GM19023 (cell line): ENCODE measurements around the gene ZNF213.
"Not testable (repeated sequence)": the region's sequence is repeated elsewhere in the genome, so short reads cannot be mapped to it uniquely, and the experiment has no call there.

Source experiments
- ATAC-seq: cut with Tn5 transposase; IDR thresholded peaks from one replicate; pipeline ENCODE4 v1.9.1; 2021; ENCODE audit warnings: mild to moderate bottlenecking, moderate library complexity; ENCODE audit not compliant: unreplicated experiment

ZNF213 gene

DNA sequence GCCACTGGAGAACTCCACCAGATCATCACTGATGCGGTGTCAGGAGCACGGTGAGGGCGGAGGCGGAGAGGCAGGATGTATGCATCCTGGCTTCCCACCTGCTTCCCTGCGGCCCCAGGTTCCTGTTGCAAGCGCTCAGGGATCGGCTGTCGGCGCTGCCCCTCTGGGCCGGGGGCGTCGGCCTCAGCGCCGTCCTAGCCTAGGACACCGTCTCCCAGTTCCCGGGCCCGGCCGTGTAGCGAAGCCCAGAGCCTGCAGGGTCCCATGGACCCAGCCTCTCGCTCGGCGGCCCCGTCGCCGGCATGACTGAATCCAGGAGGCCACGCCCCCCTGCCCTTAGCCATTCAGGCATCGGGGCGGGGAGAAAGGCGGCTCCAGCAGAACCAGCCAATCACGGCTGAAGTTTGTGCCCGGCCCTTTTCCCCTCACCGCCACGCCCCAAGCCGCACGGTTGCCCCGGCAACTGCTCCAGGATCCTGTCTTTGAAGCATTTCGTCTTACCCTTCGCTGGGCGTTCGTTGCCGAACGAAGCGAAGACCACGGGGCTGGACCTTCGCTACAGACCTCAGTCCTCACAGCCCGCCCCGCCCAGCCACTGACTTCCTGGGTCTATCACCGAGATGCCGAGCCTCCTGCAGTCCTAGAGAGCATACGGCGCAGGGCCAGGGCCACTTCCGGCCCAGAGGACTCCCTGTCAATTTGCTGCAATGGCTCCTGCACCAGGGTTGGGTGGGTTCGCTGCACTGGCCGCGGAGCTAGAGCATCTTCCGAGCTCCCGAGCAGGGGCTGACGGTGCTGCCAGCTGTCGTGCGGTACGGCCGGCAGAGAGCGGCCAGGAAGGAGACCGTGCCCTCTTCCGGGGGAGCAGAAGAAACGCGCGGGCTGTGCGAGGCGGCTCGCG is 10.6 kb upstream of the ZNF213 start:
- ATAC-seq: peak; percentile 89

DNA sequence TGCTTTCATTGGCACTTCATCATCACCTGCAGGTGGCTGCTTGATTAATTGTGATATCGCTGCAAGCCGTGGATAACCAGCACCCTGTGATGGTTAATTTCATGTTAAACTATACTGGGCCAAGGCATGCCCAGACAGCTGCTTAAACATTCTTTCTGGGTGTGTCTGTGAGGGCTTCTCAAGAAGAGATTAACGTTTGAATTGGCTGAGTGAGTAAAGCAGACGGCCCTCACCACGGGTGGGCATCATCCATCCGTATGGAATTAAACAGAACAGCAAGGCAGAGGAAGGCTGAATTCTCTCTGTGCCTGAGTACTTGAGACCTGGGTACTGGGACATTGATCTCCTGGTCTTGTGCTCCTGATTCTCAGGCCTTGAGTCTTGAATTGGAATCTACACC is 7.1 kb upstream of the ZNF213 start:
- no peak for ATAC-seq

DNA sequence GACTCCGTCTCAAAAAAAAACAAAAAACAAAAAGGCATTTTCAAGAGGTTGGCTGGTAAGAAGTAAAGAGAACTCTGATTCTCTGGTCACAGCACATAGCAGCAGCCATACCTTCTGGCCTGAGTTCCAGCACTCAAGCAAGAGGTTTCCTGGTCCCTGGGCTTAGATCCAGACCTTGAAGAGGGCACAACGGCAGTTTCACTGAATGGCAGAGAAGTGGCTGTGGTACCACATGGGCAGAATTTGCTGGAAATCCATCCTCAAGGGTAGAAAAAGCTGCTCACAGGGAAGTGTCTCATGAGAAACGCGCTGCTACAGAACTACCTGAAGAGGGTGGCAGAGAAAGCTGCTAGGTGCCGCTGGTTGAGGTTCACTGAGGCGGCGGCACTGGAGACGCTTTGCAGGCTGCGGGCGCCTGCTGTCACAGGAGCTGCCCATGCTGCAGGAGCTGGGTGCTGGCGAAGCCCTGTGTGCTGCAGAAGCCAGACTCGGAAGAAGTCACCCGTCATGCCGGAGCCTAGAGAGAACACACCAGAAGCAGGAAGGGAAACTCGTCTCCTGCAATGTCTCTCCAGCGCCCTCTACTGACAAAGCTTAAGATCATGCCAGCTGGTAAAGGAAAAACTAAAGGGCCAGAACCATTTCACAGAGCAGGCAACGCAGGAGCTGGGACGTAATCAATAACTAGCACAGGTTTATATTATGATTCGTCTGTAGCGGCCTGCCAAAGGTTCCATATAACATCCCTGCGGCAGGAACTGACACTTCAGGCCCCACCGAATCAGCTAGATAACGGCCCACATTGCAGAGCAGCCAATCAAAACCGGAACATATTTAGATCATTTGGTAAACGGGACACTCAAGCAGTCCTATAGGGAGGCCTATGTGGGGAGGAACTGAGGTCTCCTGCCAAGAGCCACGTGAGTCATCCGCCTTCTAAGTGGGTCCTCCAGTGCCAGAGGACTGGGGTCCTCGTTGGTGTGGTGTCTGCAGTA is 5.4 kb upstream of the ZNF213 start:
- ATAC-seq: no peak

DNA sequence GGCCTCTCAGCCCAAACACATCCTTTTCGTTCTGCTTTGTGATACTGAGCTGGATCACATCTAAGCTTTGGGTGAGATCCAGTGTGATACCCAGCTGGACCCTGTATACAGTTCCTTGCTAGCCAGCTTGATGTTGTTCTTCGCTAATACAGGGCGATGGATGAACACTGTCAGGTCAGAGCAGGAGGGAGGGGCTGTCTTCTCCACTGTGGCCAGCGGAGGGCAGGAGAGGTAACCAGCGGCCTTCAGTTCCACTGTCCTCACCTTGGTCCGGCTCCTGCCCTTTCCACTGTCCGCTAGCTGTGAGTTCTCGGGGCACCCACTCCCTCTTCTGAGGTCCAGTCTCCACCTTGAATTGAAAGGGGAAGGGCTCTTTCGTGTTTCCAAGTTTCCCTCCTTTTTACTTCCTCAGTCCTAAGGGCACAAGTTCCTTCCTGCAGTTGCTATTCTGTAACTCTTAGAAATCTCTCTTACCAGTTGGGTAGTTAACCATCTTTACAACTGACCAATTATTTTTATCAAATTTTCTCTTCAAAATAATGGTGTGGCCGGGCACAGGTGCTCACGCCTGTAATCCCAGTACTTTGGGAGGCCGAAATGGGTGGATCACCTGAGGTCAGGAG is 3.0 kb upstream of the ZNF213 start:
- no peak for ATAC-seq

DNA sequence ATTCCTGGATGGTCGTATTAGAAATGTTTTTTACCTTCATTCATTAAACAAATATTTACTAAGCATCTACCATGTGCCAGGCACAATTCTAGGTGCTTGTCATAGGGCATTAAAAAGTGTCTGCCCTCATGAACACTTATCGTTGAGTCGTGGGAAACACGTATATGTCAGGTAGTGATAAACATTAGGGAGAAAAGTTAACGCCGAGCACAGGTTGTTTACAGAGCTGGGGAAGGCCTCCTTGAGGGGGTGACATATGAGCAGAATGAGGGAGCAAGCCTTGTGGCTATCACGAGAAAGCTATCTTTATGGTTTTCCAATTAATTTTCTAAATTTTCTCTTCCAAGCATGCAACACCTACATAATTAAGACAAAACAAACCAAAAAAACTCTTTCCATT is 985 bp upstream of the ZNF213 start:
- ATAC-seq: no peak

DNA sequence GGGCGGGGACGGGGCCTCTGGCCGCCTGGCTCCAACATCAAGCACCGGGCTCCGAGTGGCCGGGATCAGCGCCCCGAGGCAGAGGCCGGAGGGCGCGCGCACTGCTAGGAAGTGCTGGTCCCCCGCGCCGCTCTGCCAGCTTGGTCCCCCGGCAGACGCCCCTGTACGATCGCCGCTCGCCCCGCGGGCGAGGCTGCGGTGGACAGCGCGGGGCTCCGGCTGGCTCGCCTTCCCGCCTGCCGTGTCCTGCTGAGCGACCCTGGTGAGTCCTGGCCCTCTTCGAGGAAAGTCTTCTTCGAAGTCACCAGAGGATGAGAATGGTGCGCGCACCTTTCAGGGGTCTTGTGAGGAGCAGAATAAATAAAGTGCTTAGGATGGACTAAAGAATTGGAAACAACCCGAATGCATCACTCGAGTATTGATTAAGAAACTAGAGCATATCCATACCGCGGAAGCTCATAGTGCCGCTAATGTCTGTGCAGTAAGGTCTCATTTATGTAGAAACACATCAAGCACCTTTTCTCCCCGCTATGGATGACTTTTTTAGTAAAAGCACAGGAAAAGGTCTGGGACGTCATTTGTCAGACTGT is 392 bp downstream of the ZNF213 start:
- ATAC-seq: no peak

DNA sequence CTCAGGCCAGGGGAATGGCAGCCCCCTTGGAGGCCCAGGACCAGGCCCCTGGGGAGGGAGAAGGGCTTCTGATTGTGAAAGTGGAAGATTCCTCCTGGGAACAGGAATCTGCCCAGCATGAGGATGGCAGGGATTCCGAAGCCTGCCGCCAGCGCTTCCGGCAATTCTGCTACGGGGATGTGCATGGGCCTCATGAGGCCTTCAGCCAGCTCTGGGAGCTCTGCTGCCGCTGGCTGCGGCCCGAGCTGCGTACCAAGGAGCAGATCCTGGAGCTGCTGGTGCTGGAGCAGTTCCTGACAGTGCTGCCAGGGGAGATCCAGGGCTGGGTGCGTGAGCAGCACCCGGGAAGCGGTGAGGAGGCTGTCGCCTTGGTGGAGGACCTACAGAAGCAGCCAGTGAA is 2.4 kb downstream of the ZNF213 start:
- ATAC-seq: no peak

DNA sequence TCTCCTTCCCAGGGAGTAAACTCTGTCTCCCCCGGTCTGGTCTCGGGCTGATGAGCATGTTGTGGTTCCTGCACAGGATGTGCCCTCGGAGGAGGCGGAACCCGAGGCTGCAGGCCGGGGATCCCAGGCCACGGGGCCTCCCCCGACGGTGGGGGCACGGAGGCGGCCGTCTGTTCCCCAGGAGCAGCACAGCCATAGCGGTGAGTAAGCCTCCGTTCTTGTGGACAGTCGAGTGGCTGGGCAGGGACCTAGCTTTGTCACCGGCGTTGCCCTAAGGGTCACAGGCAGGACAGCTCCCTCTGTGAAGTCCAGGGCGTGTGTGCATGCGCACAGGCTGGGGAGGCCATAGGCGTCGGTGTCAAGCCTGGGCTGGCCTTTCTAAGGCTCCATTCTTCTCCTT is 3.5 kb downstream of the ZNF213 start:
- ATAC-seq: no peak

DNA sequence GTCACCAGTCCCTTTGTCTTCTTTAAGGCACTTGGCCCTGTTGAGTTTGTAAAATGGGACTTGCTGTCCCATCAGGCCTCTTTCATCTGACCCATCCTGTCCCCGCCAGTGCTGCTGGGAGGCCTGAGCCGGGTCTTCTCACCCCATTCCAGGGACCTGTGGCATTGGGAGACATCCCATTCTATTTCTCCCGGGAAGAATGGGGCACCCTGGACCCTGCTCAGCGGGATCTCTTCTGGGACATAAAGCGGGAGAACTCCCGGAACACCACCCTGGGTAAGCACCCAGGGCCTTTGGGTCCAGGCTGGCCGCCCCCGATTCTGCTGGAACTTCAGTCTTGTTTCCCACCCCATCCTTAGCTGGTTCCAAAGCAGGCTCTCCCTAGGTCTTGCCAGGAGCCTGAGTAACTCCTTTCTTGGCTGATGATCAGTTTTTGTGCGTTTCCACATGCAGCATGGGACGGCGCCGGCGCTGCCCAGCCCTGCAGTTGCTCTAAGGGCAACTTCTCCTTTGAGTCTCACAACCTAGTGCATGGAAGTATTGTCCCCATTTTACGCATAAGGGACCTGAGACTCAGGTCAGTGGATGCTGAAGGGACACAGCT is 4.1 kb downstream of the ZNF213 start:
- no peak for ATAC-seq

DNA sequence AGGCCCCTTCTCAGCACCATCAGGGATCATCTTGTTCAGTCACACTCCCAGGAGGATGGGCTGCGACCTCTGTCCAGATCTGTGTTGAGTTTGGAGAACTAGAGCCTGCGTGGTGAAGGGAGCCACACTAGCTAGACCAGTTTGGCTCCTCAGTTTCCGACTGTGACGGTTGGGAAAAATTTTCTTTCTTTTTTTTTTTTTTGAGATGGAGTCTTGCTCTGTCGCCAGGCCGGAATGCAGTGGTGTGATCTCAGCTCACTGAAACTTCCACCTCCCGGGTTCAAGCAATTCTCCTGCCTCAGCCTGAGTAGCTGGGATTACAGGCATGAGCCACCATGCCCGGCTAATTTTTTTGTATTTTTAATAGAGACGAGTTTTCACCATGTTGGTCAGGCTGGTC is 4.7 kb downstream of the ZNF213 start:
- ATAC-seq: not testable (repeated sequence)

DNA sequence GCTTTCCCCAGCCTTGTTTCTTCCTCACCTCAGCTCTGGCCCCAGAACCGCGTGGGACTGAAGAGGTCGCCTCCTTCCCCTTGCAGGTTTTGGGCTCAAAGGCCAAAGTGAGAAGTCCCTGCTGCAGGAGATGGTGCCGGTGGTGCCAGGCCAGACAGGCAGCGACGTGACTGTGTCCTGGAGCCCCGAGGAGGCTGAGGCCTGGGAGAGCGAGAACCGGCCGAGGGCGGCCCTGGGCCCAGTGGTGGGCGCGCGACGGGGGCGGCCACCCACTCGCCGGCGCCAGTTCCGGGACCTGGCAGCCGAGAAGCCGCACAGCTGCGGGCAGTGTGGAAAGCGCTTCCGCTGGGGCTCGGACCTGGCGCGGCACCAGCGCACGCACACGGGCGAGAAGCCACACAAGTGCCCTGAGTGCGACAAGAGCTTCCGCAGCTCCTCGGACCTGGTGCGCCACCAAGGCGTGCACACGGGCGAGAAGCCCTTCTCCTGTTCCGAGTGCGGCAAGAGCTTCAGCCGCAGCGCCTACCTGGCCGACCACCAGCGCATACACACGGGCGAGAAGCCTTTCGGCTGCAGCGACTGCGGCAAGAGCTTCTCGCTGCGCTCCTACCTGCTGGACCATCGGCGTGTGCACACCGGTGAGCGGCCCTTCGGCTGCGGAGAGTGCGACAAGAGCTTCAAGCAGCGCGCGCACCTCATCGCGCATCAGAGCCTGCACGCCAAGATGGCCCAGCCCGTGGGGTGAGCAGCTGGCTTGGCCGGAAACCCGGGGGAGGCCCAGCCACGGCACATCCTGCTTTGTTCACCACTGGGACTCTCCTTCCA is 6.0 kb downstream of the ZNF213 start:
- no peak for ATAC-seq

DNA sequence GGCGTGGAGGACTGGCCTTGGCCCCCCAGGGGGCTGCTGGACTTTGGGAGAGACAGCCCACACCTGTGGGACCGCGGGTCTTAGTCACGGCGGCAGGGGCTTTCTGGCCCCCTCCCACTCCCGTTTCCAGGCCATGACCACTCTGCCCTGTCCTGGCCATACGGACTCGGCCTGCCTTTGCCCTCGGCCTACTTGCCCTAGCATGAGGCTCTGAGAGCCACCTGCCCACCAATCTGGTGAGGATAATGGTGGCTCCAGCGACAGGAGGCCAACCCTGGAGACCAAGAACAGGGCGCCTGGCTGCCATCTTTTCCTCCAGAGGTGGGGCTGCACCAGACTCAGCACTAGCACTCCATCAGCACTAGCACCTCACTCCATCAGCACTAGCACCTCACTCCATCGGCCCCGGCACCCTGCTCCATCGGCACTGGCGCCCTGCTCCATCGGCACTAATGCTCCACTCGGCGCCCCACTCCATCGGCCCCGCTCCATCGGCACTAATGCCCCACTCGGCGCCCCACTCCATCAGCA is 7.0 kb downstream of the ZNF213 start:
- ATAC-seq: no peak

DNA sequence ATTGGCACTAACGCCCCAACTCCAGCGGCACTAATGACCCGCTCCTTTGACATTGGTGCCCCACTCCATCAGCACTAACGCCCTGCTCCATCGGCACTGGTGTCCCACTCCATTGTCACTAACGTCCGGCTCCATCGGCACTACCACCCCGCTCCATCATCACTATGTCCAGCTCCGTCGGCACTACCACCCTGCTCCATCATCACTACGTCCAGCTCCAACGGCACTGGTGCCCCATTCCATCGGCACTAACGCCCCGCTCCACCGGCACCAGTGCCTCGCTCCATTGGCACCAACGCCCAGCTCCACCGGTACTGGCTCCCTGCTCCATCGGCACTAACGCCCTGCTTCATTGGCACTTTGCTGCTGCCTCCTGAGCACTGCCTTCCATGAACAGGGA is 7.5 kb downstream of the ZNF213 start:
- no peak for ATAC-seq

DNA sequence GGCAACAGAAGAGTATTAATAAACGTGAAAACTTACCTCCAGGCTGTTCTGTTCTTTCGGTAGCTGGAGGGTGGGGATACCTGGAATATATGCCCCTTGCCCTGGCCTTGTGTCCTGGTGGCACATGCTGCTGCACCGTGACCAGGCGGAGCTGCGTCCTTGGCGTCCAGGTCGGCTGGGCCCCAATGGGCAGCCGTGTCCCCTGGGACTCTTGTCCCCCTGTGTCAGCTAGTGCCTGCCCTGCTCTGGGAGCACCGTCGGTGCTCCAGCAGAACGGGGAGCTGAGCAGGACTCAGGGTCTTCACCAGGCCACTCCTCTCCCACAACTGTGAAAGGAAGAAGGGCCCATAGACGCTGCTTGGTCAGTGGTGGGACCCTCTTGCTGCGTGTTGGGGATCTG is 7.9 kb downstream of the ZNF213 start:
- no peak for ATAC-seq

DNA sequence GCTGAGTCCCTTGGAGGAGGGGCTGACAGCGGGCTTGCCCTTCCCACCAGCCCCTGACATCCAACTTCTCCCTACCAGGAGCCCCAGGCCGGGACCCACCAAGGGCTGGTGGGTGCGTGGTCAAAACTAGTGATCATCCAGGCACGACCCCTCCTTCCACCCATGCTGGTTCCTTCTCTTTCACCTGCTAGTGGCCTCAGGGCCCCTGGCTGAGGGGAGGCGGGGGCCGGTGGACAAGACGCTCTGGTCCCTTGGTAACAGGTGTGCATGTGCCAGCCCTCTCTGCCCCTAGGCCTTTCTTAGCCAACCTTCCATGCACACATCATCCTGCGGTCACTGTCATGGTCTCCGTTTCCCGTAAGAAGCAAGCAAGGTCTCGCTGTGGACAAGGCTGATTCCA is 8.4 kb downstream of the ZNF213 start:
- no peak for ATAC-seq

DNA sequence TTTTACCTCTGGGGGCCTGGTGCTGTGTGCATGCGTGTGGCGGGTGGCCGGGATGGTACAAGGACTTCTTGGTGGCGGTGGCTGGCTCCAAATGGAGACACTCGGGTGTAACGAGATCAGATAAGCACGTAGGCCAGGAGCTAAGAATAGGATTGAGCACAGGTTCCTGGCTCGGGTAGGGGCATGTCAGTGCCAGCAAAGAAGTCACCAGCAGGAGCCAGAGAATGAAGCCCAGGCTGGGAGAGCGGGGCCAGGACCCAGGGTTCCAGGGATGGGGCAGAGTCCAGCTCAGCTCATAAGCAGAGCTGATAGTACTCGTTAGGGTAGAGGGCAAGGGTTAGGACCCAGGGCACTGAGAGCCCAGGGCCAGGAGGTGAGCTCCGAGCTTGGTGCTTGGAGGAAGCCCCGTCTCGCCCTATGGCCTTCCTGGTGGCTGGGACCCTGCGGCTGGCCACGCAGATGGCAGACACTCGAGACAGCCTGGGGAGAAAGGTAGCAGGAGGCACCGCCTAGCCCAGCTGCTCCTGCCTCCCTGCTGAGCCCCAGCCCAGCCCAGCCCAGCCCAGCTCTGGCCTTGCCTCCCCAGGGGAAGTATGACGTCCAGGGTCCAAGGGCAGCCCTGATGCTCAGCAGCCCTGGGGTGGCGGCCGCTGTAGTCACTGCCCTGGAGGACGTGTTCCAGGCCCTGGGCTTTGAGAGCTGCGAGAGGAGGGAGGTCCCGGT is 8.9 kb downstream of the ZNF213 start:
- ATAC-seq: no peak

DNA sequence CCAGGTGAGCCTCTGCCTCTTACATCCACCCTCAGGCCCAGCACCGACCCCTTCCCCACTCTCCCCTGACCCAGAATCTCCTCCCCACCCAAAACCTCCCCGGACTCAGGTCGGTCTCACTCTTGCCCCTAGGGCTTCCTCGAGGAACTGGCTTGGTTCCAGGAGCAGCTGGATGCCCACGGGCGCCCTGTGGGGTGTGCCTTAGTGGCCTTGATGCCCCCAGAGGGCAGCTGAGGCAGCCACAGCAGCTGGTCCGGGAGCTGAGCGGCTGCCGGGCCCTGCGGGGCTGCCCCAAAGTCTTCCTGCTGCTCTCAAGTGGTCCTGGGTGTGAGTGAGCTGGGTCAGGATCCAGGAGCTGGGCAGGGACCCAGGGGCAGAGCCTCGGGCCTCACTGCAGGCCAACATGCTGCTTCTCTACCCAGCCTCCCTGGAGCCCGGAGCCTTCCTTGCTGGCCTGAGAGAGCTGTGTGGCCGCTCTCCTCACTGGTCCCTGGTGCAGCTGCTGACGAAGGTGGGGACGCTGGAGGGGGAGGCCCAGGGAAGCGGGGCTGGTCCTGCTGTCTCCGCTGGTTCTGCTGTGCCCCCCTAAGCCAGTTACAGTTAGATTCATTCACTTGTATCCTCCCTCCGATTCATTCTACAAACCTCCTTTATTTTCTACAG is 9.6 kb downstream of the ZNF213 start:
- no peak for ATAC-seq

DNA sequence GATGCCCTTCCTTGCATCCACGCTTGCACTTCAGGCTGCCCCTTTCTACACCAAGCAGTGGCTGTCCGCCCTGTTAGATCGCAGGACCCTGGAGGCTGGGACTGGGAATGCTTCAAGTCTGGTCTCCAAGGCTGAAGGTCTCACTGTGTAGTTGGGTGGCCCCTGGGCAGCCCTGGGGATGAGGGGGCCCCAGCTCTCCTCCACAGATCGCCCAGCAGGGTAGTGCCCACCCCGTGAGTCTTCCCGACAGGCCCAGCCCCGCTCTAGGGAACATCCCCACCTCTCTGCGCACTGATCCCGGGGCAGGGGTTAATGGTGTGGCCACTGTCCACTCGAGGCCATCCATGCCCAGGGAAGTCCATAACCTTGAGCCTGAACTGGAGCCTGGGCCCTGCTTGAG is 10.3 kb downstream of the ZNF213 start:
- ATAC-seq: no peak
